Measurements from ENCODE around the gene TBX6.

DNA sequence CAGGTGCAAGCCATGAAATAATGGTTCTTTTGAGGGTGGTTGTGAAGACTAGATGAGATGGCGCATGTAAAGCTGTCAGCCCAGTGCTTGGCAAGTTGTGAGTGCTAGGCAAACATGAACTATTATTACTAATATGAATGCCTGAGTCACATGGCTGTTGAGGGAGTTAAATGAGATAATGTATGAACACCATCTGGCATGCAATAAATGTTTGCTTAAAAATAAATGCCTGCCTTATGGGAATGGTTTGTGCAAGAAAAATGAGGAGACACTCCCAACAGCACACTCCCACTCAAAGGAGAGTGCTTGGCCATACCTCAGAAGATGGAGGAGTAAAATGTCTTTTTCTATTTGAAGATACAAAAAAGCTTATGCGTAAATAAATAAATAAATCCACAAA lies 27.7 kb upstream of the TBX6 start:
- TF ChIP-seq, protein P1, sequence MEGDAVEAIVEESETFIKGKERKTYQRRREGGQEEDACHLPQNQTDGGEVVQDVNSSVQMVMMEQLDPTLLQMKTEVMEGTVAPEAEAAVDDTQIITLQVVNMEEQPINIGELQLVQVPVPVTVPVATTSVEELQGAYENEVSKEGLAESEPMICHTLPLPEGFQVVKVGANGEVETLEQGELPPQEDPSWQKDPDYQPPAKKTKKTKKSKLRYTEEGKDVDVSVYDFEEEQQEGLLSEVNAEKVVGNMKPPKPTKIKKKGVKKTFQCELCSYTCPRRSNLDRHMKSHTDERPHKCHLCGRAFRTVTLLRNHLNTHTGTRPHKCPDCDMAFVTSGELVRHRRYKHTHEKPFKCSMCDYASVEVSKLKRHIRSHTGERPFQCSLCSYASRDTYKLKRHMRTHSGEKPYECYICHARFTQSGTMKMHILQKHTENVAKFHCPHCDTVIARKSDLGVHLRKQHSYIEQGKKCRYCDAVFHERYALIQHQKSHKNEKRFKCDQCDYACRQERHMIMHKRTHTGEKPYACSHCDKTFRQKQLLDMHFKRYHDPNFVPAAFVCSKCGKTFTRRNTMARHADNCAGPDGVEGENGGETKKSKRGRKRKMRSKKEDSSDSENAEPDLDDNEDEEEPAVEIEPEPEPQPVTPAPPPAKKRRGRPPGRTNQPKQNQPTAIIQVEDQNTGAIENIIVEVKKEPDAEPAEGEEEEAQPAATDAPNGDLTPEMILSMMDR (conservative IDR thresholded peaks at IDR 0.05; ENCODE audit: low read depth, low read length), result no peak
- no peak for TF ChIP-seq EZH2 (IDR thresholded peaks at IDR 0.05; ENCODE audit: borderline replicate concordance, low read depth, low read length, poor library complexity, severe bottlenecking)

All from A673 (cell line).